H9 (cell line): ENCODE data around the gene ZMYND12. TPM values are rescaled to one million over a fixed set of nuclear protein-coding genes. Genes with fewer than 3 reads are reported as not detected.
A peak's percentile ranks its signal among the peaks of the same experiment; 100 is the strongest.

Experiments used
- DNase-seq: peaks from one replicate; pipeline ENCODE4 v3.0.0-alpha.2; 2017
- H2AFZ ChIP-seq: one replicate; pipeline ENCODE4 v1.6.1; 2013; ENCODE audit warnings: mild to moderate bottlenecking, low read length, control low read depth, moderate library complexity
- H2AK5ac ChIP-seq: 2 replicates; pipeline ENCODE4 v1.6.1; 2013; ENCODE audit warnings: low read length, control low read depth, mixed read lengths; ENCODE audit not compliant: insufficient read length
- H2BK120ac ChIP-seq: one replicate; pipeline ENCODE4 v1.6.1; 2013; ENCODE audit warnings: low read depth, mild to moderate bottlenecking, low read length, control low read depth, inconsistent platforms; ENCODE audit not compliant: poor library complexity, severe bottlenecking
- H2BK12ac ChIP-seq: 2 replicates; pipeline ENCODE4 v1.6.1; 2013; ENCODE audit warnings: low read length, control low read depth, mixed read lengths, low read depth; ENCODE audit not compliant: insufficient read length
- H2BK15ac ChIP-seq: 2 replicates; pipeline ENCODE4 v1.6.1; 2013; ENCODE audit warnings: low read depth, low read length, control low read depth
- H2BK20ac ChIP-seq: one replicate; pipeline ENCODE4 v1.6.1; 2013; ENCODE audit warnings: low read depth, mild to moderate bottlenecking, low read length, control low read depth, inconsistent platforms; ENCODE audit not compliant: poor library complexity, severe bottlenecking
- H2BK5ac ChIP-seq: 2 replicates; pipeline ENCODE4 v1.6.1; 2013; ENCODE audit warnings: low read length, control low read depth, mixed read lengths; ENCODE audit not compliant: insufficient read length
- H3K14ac ChIP-seq: 2 replicates; pipeline ENCODE4 v1.6.1; 2013; ENCODE audit warnings: low read length, control low read depth; ENCODE audit not compliant: insufficient read depth
- H3K18ac ChIP-seq: 2 replicates; pipeline ENCODE4 v1.6.1; 2013; ENCODE audit warnings: low read depth, mild to moderate bottlenecking, mixed read lengths, low read length, control low read depth; ENCODE audit not compliant: insufficient read length
- H3K23ac ChIP-seq: 2 replicates; pipeline ENCODE4 v1.6.1; 2013; ENCODE audit warnings: low read length, control low read depth, mixed read lengths, low read depth; ENCODE audit not compliant: insufficient read length
- H3K23me2 ChIP-seq: 2 replicates; pipeline ENCODE4 v1.6.1; 2013; ENCODE audit warnings: low read depth, mild to moderate bottlenecking, mixed read lengths, low read length, control low read depth; ENCODE audit not compliant: insufficient read length, poor library complexity, severe bottlenecking
- H3K27ac ChIP-seq: 2 replicates; pipeline ENCODE4 v1.5.1; 2013; ENCODE audit warnings: low read length, control low read depth, mixed read lengths, low read depth; ENCODE audit not compliant: insufficient read length
- H3K27me3 ChIP-seq: 2 replicates; pipeline ENCODE4 v1.6.1; 2013; ENCODE audit warnings: low read length, control low read depth, inconsistent platforms; ENCODE audit not compliant: insufficient read depth
- H3K4ac ChIP-seq: 2 replicates; pipeline ENCODE4 v1.6.1; 2013; ENCODE audit warnings: low read depth, mild to moderate bottlenecking, control low read depth, inconsistent platforms, low read length, moderate library complexity
- H3K4me1 ChIP-seq: 2 replicates; pipeline ENCODE4 v1.6.1; 2013; ENCODE audit warnings: low read length, control low read depth, inconsistent platforms; ENCODE audit not compliant: insufficient read depth
- H3K4me2 ChIP-seq: 2 replicates; pipeline ENCODE4 v1.6.1; 2013; ENCODE audit warnings: low read length, control low read depth, mixed read lengths; ENCODE audit not compliant: insufficient read length, insufficient read depth
- H3K56ac ChIP-seq: 2 replicates; pipeline ENCODE4 v1.6.1; 2013; ENCODE audit warnings: low read depth, mild to moderate bottlenecking, mixed read lengths, low read length, control low read depth; ENCODE audit not compliant: insufficient read length
- H3K79me1 ChIP-seq: 2 replicates; pipeline ENCODE4 v1.6.1; 2013; ENCODE audit warnings: low read depth, mild to moderate bottlenecking, moderate library complexity, low read length, control low read depth, inconsistent platforms; ENCODE audit not compliant: insufficient read depth, poor library complexity, severe bottlenecking
- H3K79me2 ChIP-seq: 2 replicates; pipeline ENCODE4 v1.6.1; 2013; ENCODE audit warnings: low read length, control low read depth, inconsistent platforms; ENCODE audit not compliant: insufficient read depth
- H3K9ac ChIP-seq: 2 replicates; pipeline ENCODE4 v1.6.1; 2013; ENCODE audit warnings: low read length, control low read depth, mixed read lengths; ENCODE audit not compliant: insufficient read length; ENCODE audit errors: extremely low read depth
- H3K9me3 ChIP-seq: one replicate; pipeline ENCODE4 v1.6.1; 2013; ENCODE audit warnings: low read depth, low read length, inconsistent platforms; ENCODE audit not compliant: control insufficient read depth
- H3T11ph ChIP-seq: one replicate; pipeline ENCODE4 v1.6.1; 2013; ENCODE audit warnings: mild to moderate bottlenecking, low read length, control low read depth, inconsistent platforms
- H4K20me1 ChIP-seq: one replicate; pipeline ENCODE4 v1.6.1; 2013; ENCODE audit not compliant: control insufficient read depth, insufficient read length, insufficient read depth
- H4K5ac ChIP-seq: 2 replicates; pipeline ENCODE4 v1.6.1; 2013; ENCODE audit warnings: low read depth, mild to moderate bottlenecking, mixed read lengths, low read length, control low read depth; ENCODE audit not compliant: insufficient read length
- H4K8ac ChIP-seq: replicated peaks from 2 replicates; pipeline ENCODE4 v1.6.1; 2013; ENCODE audit warnings: low read length, control low read depth, mixed read lengths, low read depth; ENCODE audit not compliant: insufficient read length
- H4K91ac ChIP-seq: 2 replicates; pipeline ENCODE4 v1.6.1; 2013; ENCODE audit warnings: low read depth, mild to moderate bottlenecking, moderate library complexity, mixed read lengths, low read length, control low read depth; ENCODE audit not compliant: insufficient read length
- H3K27ac Mint-ChIP-seq, 3 experiments: 2 replicates in 2 of 3; 3 replicates in 1 of 3; pipeline ENCODE4 v1.8.0; 2020 to 2021; ENCODE audit warnings: mixed read lengths in 3 of 3, mild to moderate bottlenecking in 1 of 3, moderate library complexity in 1 of 3
- H3K27me3 Mint-ChIP-seq: 2 replicates; pipeline ENCODE4 v1.8.0; 2021; ENCODE audit warnings: low read depth, mild to moderate bottlenecking, moderate library complexity, mixed read lengths
- H3K36me3 Mint-ChIP-seq, 3 experiments: 2 replicates in 2 of 3; 3 replicates in 1 of 3; pipeline ENCODE4 v1.8.0; 2020 to 2021; ENCODE audit warnings: low read depth in 3 of 3, mixed read lengths in 3 of 3; ENCODE audit not compliant: insufficient read depth in 1 of 3
- H3K4me1 Mint-ChIP-seq, 2 experiments: 2 replicates each; pipeline ENCODE4 v1.8.0; 2020; ENCODE audit warnings: mixed read lengths in 2 of 2
- H3K4me3 Mint-ChIP-seq, 2 experiments: 2 replicates in 1 of 2; 3 replicates in 1 of 2; pipeline ENCODE4 v1.8.0; 2020 to 2021; ENCODE audit warnings: mild to moderate bottlenecking in 2 of 2, mixed read lengths in 2 of 2, moderate library complexity in 1 of 2
- H3K9me3 Mint-ChIP-seq, 2 experiments: 2 replicates in 1 of 2; 3 replicates in 1 of 2; pipeline ENCODE4 v1.8.0; 2020; ENCODE audit warnings: mild to moderate bottlenecking in 2 of 2, mixed read lengths in 2 of 2, moderate library complexity in 1 of 2
- CTCF ChIP-seq: fragments of 200-600 bp; sonication (generic); conservative IDR thresholded peaks from 3 replicates; pipeline ENCODE4 v1.8.0; 2021; ENCODE audit warnings: antibody characterized with exemption, mild to moderate bottlenecking
- WGBS: extraction: QIAGEN DNeasy Blood & Tissue Kit; methylation state at CpG from one replicate; pipeline ENCODE4 v1.1.7; 2013; ENCODE audit warnings: missing lambda C conversion rate, low lambda C conversion rate, mixed read lengths; ENCODE audit not compliant: insufficient read length; ENCODE audit errors: extremely low coverage; 5-methylcytosine and 5-hydroxymethylcytosine counted together
- total RNA-seq: library from RNA; stranded (reverse); gene quantifications from 2 replicates; pipeline ENCODE4 v1.2.1, GENCODE V29; 2021

Gene ZMYND12
- total RNA-seq, 1 experiment from 2014 or later, result 0.42 TPM

- DNase-seq, result peak; percentile 70
- H3K27me3 ChIP-seq, result no peaks in the 10 kb centered on the region
- H3K14ac ChIP-seq, result peak overlapping the region; percentile 49; the same call in 1 of the 2 replicates
- H4K20me1 ChIP-seq, result no peaks in the 10 kb centered on the region
- Mint-ChIP-seq H3K27ac (peak overlapping the region; percentile 34 to 93 (median 66); a peak in 5 of 7 replicates), H3K27me3 (peaks cover 2% of the 10 kb centered on the region; the same call in 1 of the 2 replicates), H3K36me3 (peaks cover 6 to 27% (median 22%) of the 10 kb centered on the region in 3 experiments; a peak in 6 of 7 replicates), H3K4me3 (peak overlapping the region; percentile 77 to 94), H3K4me1 (peaks cover 16 to 20% of the 10 kb centered on the region in 2 experiments), H3K9me3 (no peaks in the 10 kb centered on the region)
- no peak overlapping the region for H2BK20ac ChIP-seq
- TF ChIP-seq CTCF, result no peak
- H2BK5ac ChIP-seq, result no peak overlapping the region
- no peak overlapping the region for H4K8ac ChIP-seq
- H3K4ac ChIP-seq, result no peak overlapping the region
- no peaks in the 10 kb centered on the region for H3K79me1 ChIP-seq
- H3K23me2 ChIP-seq, result peaks cover 4% of the 10 kb centered on the region
- no peak overlapping the region for H3K23ac ChIP-seq
- no peak overlapping the region for H3K27ac ChIP-seq
- H3K9me3 ChIP-seq, result no peaks in the 10 kb centered on the region
- no peak overlapping the region for H3K56ac ChIP-seq
- H4K91ac ChIP-seq, result no peak overlapping the region
- no peaks in the 10 kb centered on the region for H3K4me1 ChIP-seq
- no peak overlapping the region for H2BK12ac ChIP-seq
- no peak overlapping the region for H2AFZ ChIP-seq
- no peak overlapping the region for H2BK15ac ChIP-seq
- peak overlapping the region; percentile 75 for H3K4me2 ChIP-seq
- no peak overlapping the region for H2AK5ac ChIP-seq
- no peaks in the 10 kb centered on the region for H3K79me2 ChIP-seq
- peak overlapping the region; percentile 37 for H3K9ac ChIP-seq
- WGBS, result no CpG with 5 or more reads among the region's 23 CpGs
- H3T11ph ChIP-seq, result no peak overlapping the region
- H3K18ac ChIP-seq, result peak overlapping the region; percentile 70
- H4K5ac ChIP-seq, result no peak overlapping the region
- H2BK120ac ChIP-seq, result no peak overlapping the region
Measured at GRCh38 chr1:42456754-42457089, 900 bp upstream of the ZMYND12 start.
